ENCODE results near the gene FAM177A1. TPM values are rescaled to one million over a fixed set of nuclear protein-coding genes. Genes with fewer than 3 reads are reported as not detected.
A peak's percentile ranks its signal among the peaks of the same experiment; 100 is the strongest.

FAM177A1 gene
- total and polyA plus RNA-seq, 9 of the 15 experiments (the other 6 are each of a cell fraction or from before 2014, with no cell fraction given), result 7.7 to 36.2 (median 29.9) TPM

DNA sequence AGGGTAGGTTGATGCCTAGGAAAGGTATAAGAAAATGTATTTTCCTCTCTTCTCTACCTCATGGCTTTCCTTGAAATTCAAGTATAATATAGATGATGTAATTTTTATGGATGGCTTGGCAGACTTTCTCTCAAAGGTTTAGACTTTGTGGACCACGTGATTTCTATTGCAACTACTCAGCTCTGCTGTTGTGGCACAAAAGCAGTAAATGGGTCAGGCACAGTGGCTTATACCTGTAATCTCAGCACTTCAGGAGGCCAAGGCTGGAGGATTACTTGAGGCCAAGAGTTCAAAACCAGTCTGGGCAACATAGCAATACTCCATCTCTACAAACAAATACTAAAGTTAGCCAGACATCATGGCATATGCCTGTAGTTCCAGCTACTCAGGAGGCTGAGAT, 41.2 kb upstream of the FAM177A1 start:
- H3K9me3 ChIP-seq (replicated peaks; ENCODE audit: control insufficient read depth, insufficient read depth, low read depth, low read length), result no peaks in the 10 kb centered on the region
- FAIRE-seq, result no peak
- DNase-seq (ENCODE audit: extremely low read depth in 1 of 4, low spot score in 3 of 4), result no peak
- intact Hi-C loops (cut with micrococcal nuclease), result no loop called here
- no peak overlapping the region for H2AFZ ChIP-seq (ENCODE audit: low read depth, low read length)
- TF ChIP-seq C11orf30 (IDR thresholded peaks at IDR 0.05; ENCODE audit: low read depth), result no peak
- no peak for TF ChIP-seq CHD4 (IDR thresholded peaks at IDR 0.05; ENCODE audit: insufficient read depth, insufficient replicate concordance, low read depth, low read length, poor library complexity, severe bottlenecking)
- no peaks in the 10 kb centered on the region for H4K20me1 ChIP-seq (replicated peaks; ENCODE audit: control insufficient read depth, insufficient read depth, low read length)
- POLR2A ChIA-PET, result no interaction called here
- H3K9ac ChIP-seq (ENCODE audit: insufficient read depth in 1 of 2, low read depth in 2 of 2, low read length in 2 of 2), result no peak overlapping the region
- H3K4me3 ChIP-seq, result no peak overlapping the region
- no peaks in the 10 kb centered on the region for H3K27me3 ChIP-seq (ENCODE audit: control insufficient read depth in 2 of 2, insufficient read depth in 2 of 2, low read length in 2 of 2)
- H3K27ac ChIP-seq (ENCODE audit: extremely low read depth, low read depth, low read length), result no peak overlapping the region
- ATAC-seq, result no peak
- no peaks in the 10 kb centered on the region for H3K79me2 ChIP-seq (ENCODE audit: control insufficient read depth, insufficient read depth, low read length)
- H3K36me3 ChIP-seq (ENCODE audit: control insufficient read depth, insufficient read depth, low read length), result peaks cover 20% of the 10 kb centered on the region; the same call in 2 of the 3 replicates
- WGBS (ENCODE audit: insufficient coverage, low coverage, missing lambda C conversion rate), result 89% methylated on average over 1 of the region's 1 CpG
- no peaks in the 10 kb centered on the region for H3K4me1 ChIP-seq (replicated peaks in 1 of 2; ENCODE audit: control insufficient read depth in 2 of 2, insufficient read depth in 2 of 2, low read length in 2 of 2)
- H3K9me1 ChIP-seq (ENCODE audit: control insufficient read depth, insufficient read depth, low read length), result no peaks in the 10 kb centered on the region
- H3K4me2 ChIP-seq (ENCODE audit: insufficient read depth, low read length), result no peak overlapping the region
- BruUV-seq (replicated peaks), result TSS peak; percentile 24
- CTCF ChIA-PET (ENCODE audit: low intra/inter-chr PET ratio), result no interaction called here
- in situ Hi-C loops (cut with MboI), result no loop called here

GRCh38 chr14:35016568-35016967, 29.5 kb upstream of the FAM177A1 start:
- WGBS (ENCODE audit: insufficient coverage, low coverage, missing lambda C conversion rate), result no CpG with 5 or more reads among the region's 1 CpG
- ATAC-seq, result no peak
- no TSS peak for BruUV-seq (replicated peaks)

More at GRCh38 chr14:35016568-35016967, 29.5 kb upstream of the FAM177A1 start:
- CTCF ChIA-PET (ENCODE audit: low intra/inter-chr PET ratio), result no interaction called here
- no peak overlapping the region for H3K4me2 ChIP-seq (ENCODE audit: insufficient read depth, low read length)
- POLR2A ChIA-PET, result interaction anchor here (0.6 kb wide), 1 partner anchor 719 kb away, joined by 3 read pairs; no protein-coding TSS in a partner anchor
- H3K9me3 ChIP-seq (replicated peaks; ENCODE audit: control insufficient read depth, insufficient read depth, low read depth, low read length), result no peaks in the 10 kb centered on the region
- no peak overlapping the region for H3K27ac ChIP-seq (ENCODE audit: extremely low read depth, low read depth, low read length)
- intact Hi-C loops (cut with micrococcal nuclease) (no loop called here), in situ Hi-C loops (cut with MboI) (no loop called here)
- no peak for DNase-seq (ENCODE audit: extremely low read depth in 1 of 4, low spot score in 3 of 4)
- no peak overlapping the region for H3K4me3 ChIP-seq
- peaks cover 65% of the 10 kb centered on the region for H3K36me3 ChIP-seq (ENCODE audit: control insufficient read depth, insufficient read depth, low read length)
- H3K27me3 ChIP-seq (ENCODE audit: control insufficient read depth in 2 of 2, insufficient read depth in 2 of 2, low read length in 2 of 2), result no peaks in the 10 kb centered on the region
- TF ChIP-seq MTA1 (IDR thresholded peaks at IDR 0.05; ENCODE audit: borderline replicate concordance), result no peak
- TF ChIP-seq HCFC1 (IDR thresholded peaks at IDR 0.05; ENCODE audit: low read depth, low read length), result no peak
- peak; percentile 80 for TF ChIP-seq ZKSCAN1 (IDR thresholded peaks at IDR 0.05; ENCODE audit: low read depth, low read length)
- TF ChIP-seq ZNF134 (CRISPR knock-in tag; conservative IDR thresholded peaks at IDR 0.05), result no peak
- H3K9ac ChIP-seq (ENCODE audit: insufficient read depth in 1 of 2, low read depth in 2 of 2, low read length in 2 of 2), result no peak overlapping the region
- no peaks in the 10 kb centered on the region for H3K79me2 ChIP-seq (ENCODE audit: control insufficient read depth, insufficient read depth, low read length)
- H2AFZ ChIP-seq (ENCODE audit: low read depth, low read length), result no peak overlapping the region
- no peak for FAIRE-seq
- H3K9me1 ChIP-seq (ENCODE audit: control insufficient read depth, insufficient read depth, low read length), result no peaks in the 10 kb centered on the region
- H3K4me1 ChIP-seq (replicated peaks in 1 of 2; ENCODE audit: control insufficient read depth in 2 of 2, insufficient read depth in 2 of 2, low read length in 2 of 2), result no peaks in the 10 kb centered on the region
- no peaks in the 10 kb centered on the region for H4K20me1 ChIP-seq (replicated peaks; ENCODE audit: control insufficient read depth, insufficient read depth, low read length)

All from K562 (cell line).